ENCODE results near the gene DDX23. TPM values are rescaled to one million over a fixed set of nuclear protein-coding genes. Genes with fewer than 3 reads are reported as not detected.

The DDX23 gene
- total and polyA plus RNA-seq, 2 of the 4 experiments (the other 2 are of a cell fraction) = 61.8 to 81.9 TPM

DNA sequence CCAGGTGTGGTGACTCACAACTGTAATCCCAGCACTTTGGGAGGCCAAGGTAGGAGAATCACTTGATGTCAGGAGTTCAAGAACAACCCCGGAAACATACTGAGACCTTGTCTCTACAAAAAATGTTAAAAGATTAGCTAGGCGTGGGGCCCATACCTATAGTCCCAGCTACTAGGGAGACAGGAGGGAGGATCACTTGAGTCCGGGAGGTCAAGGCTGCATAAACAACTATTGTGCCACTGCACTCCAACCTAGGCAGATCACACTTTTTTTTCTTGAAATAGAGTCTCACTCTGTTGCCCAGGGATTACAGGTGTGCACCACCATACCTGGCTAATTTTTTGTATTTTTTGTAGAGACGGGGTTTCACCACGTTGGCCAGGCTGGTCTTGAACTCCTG lies 7.6 kb upstream of the DDX23 start:
- H4K8ac ChIP-seq (ENCODE audit: low read depth in 2 of 2, low read length in 2 of 2) = no peak overlapping the region
- no peak overlapping the region for H3K9ac ChIP-seq (ENCODE audit: low read depth, low read length)
- H4K5ac ChIP-seq (ENCODE audit: low read depth, low read length) = no peak overlapping the region
- in situ Hi-C loops (cut with MboI; ENCODE audit: low sequenced_read_pairs) = no loop called here
- no peaks in the 10 kb centered on the region for H3K4me1 ChIP-seq (ENCODE audit: control insufficient read depth, insufficient read depth, low read length)
- ATAC-seq (ENCODE audit: low read depth) = no peak
- no CpG with 5 or more reads among the region's 5 CpGs for WGBS, 2 experiments (ENCODE audit: extremely low coverage in 2 of 2, insufficient read length in 1 of 2)
- H3K56ac ChIP-seq (ENCODE audit: extremely low read depth, insufficient read depth, low read length) = no peak overlapping the region
- H2AFZ ChIP-seq (replicated peaks; ENCODE audit: low read length, poor library complexity) = no peak overlapping the region
- H2AK9ac ChIP-seq (replicated peaks; ENCODE audit: low read depth, low read length, poor library complexity) = no peak overlapping the region
- no peaks in the 10 kb centered on the region for H3K36me3 ChIP-seq (ENCODE audit: control insufficient read depth, insufficient read depth, low read length)
- no peaks in the 10 kb centered on the region; the same call in 1 of the 2 replicates for H4K20me1 ChIP-seq (ENCODE audit: insufficient read depth, low read length)
- no peak overlapping the region for H2AK5ac ChIP-seq (ENCODE audit: low read depth, low read length)
- no peak overlapping the region for H2BK5ac ChIP-seq (ENCODE audit: low read depth, low read length, poor library complexity, severe bottlenecking)
- dilution Hi-C loops (cut with HindIII; ENCODE audit: low sequenced_read_pairs, unreplicated experiment) = no loop called here
- no peak overlapping the region for H2BK15ac ChIP-seq (ENCODE audit: low read depth, low read length)
- H3K14ac ChIP-seq (replicated peaks; ENCODE audit: low read depth, low read length) = no peak overlapping the region
- H2BK120ac ChIP-seq (ENCODE audit: low read depth, low read length) = no peak overlapping the region
- peaks cover 50% of the 10 kb centered on the region for H3K27me3 ChIP-seq (ENCODE audit: control insufficient read depth, insufficient read depth, low read length)
- DNase-seq = no peak
- no peak overlapping the region for H3K4ac ChIP-seq (ENCODE audit: low read depth, low read length)
- no TSS peak for BruUV-seq (replicated peaks)
- H3K79me1 ChIP-seq (ENCODE audit: low read depth in 1 of 2, low read length in 2 of 2) = no peaks in the 10 kb centered on the region
- no peak overlapping the region for H3K4me2 ChIP-seq (ENCODE audit: low read depth, low read length)
- TF ChIP-seq MAZ (IDR thresholded peaks at IDR 0.05; ENCODE audit: borderline replicate concordance, low read depth, low read length) = no peak
- no peak for TF ChIP-seq RFX5 (IDR thresholded peaks at IDR 0.05; ENCODE audit: low read depth, low read length)
- TF ChIP-seq RAD21 (IDR thresholded peaks at IDR 0.05; ENCODE audit: low read length) = no peak
- no peak for TF ChIP-seq MXI1 (IDR thresholded peaks at IDR 0.05; ENCODE audit: borderline replicate concordance, low read depth, low read length)
- TF ChIP-seq SMC3 (IDR thresholded peaks at IDR 0.05; ENCODE audit: low read depth, low read length) = no peak
- no peak for TF ChIP-seq POLR2A (IDR thresholded peaks at IDR 0.05; ENCODE audit: low read depth, low read length)
- TF ChIP-seq NFE2L2 (IDR thresholded peaks at IDR 0.05; ENCODE audit: low read depth, low read length) = no peak
- no peak for TF ChIP-seq FOS (IDR thresholded peaks at IDR 0.05; ENCODE audit: low read depth, low read length)
- no peak for TF ChIP-seq BHLHE40 (IDR thresholded peaks at IDR 0.05; ENCODE audit: low read depth, low read length)
- TF ChIP-seq, protein P1, sequence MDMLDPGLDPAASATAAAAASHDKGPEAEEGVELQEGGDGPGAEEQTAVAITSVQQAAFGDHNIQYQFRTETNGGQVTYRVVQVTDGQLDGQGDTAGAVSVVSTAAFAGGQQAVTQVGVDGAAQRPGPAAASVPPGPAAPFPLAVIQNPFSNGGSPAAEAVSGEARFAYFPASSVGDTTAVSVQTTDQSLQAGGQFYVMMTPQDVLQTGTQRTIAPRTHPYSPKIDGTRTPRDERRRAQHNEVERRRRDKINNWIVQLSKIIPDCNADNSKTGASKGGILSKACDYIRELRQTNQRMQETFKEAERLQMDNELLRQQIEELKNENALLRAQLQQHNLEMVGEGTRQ (IDR thresholded peaks at IDR 0.05; ENCODE audit: low read depth, low read length) = no peak
- TF ChIP-seq, protein P2, sequence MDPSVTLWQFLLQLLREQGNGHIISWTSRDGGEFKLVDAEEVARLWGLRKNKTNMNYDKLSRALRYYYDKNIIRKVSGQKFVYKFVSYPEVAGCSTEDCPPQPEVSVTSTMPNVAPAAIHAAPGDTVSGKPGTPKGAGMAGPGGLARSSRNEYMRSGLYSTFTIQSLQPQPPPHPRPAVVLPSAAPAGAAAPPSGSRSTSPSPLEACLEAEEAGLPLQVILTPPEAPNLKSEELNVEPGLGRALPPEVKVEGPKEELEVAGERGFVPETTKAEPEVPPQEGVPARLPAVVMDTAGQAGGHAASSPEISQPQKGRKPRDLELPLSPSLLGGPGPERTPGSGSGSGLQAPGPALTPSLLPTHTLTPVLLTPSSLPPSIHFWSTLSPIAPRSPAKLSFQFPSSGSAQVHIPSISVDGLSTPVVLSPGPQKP (IDR thresholded peaks at IDR 0.05; ENCODE audit: borderline replicate concordance, low read depth, low read length) = no peak
- TF ChIP-seq, protein P3, sequence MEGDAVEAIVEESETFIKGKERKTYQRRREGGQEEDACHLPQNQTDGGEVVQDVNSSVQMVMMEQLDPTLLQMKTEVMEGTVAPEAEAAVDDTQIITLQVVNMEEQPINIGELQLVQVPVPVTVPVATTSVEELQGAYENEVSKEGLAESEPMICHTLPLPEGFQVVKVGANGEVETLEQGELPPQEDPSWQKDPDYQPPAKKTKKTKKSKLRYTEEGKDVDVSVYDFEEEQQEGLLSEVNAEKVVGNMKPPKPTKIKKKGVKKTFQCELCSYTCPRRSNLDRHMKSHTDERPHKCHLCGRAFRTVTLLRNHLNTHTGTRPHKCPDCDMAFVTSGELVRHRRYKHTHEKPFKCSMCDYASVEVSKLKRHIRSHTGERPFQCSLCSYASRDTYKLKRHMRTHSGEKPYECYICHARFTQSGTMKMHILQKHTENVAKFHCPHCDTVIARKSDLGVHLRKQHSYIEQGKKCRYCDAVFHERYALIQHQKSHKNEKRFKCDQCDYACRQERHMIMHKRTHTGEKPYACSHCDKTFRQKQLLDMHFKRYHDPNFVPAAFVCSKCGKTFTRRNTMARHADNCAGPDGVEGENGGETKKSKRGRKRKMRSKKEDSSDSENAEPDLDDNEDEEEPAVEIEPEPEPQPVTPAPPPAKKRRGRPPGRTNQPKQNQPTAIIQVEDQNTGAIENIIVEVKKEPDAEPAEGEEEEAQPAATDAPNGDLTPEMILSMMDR (conservative IDR thresholded peaks at IDR 0.05; ENCODE audit: low read depth, low read length) = no peak
- no peak for TF ChIP-seq CEBPB (IDR thresholded peaks at IDR 0.05; ENCODE audit: low read depth, low read length)
- TF ChIP-seq CHD1 (IDR thresholded peaks at IDR 0.05; ENCODE audit: low read depth, low read length) = no peak
- TF ChIP-seq MAFK (IDR thresholded peaks at IDR 0.05; ENCODE audit: low read depth, low read length) = no peak
- no peak for TF ChIP-seq RCOR1 (IDR thresholded peaks at IDR 0.05; ENCODE audit: insufficient replicate concordance, low read length)
- H3K18ac ChIP-seq (ENCODE audit: low read depth, low read length) = no peak overlapping the region
- no peak overlapping the region for H3K4me3 ChIP-seq (ENCODE audit: insufficient read depth, low read depth, low read length)
- POLR2A ChIA-PET (ENCODE audit: unreplicated experiment) = no interaction called here
- CTCF ChIA-PET = no interaction called here
- no peaks in the 10 kb centered on the region for H3K9me3 ChIP-seq (ENCODE audit: control insufficient read depth, insufficient read depth, low read length)
- intact Hi-C loops (cut with micrococcal nuclease) = no loop called here
- 0 out of 2 replicates have a peak, but pooled peaks cover 5% of the 10 kb centered on the region for H3K9me1 ChIP-seq (ENCODE audit: insufficient read depth, low read length)
- H3K23ac ChIP-seq (ENCODE audit: low read depth, low read length) = no peak overlapping the region
- no peak overlapping the region for H3K27ac ChIP-seq (ENCODE audit: insufficient read depth, low read length)
- no peak overlapping the region for H2BK20ac ChIP-seq (ENCODE audit: low read depth, low read length)
- H4K91ac ChIP-seq (ENCODE audit: insufficient read depth, low read depth, low read length) = no peak overlapping the region
